ENCODE measurements around the gene DIO3.

- no peak for TF ChIP-seq CTCF (IDR thresholded peaks at IDR 0.05)
- TF ChIP-seq POLR2AphosphoS5 (IDR thresholded peaks at IDR 0.05) = no peak
- no peak for TF ChIP-seq POLR2A (IDR thresholded peaks at IDR 0.05)
Observed at GRCh38 chr14:101591582-101591981, 30.3 kb downstream of the DIO3 start.

Measured in breast epithelium (tissue), 3 donors.